OCI-LY3 (cell line): ENCODE data around the gene HCRT.
A peak's percentile ranks its signal among the peaks of the same experiment; 100 is the strongest.

Experiments used
- H2AFZ ChIP-seq: fragments of 200-600, 300-600 bp; shearing (Covaris generic); 2 replicates; pipeline ENCODE4 v1.6.0; 2014; ENCODE audit warnings: antibody characterized with exemption, low read depth, low read length
- H3K27ac ChIP-seq: fragments of 200-600, 300-600 bp; sonication (generic); 2 replicates; pipeline ENCODE4 v1.5.1; 2014; ENCODE audit warnings: mild to moderate bottlenecking, low read length, moderate library complexity, mixed read lengths
- H3K27me3 ChIP-seq: fragments of 200-600, 300-600 bp; sonication (generic); 2 replicates; pipeline ENCODE4 v1.6.1; 2014; ENCODE audit warnings: low read depth, low read length, mixed read lengths
- H3K36me3 ChIP-seq: fragments of 200-600, 300-600 bp; sonication (generic); replicated peaks from 2 replicates; pipeline ENCODE3; 2014; ENCODE audit warnings: low read depth, low read length, mixed read lengths
- H3K4me1 ChIP-seq: fragments of 300-600, 200-600 bp; sonication (generic); 2 replicates; pipeline ENCODE4 v1.6.1; 2014; ENCODE audit warnings: low read length, mixed read lengths
- H3K4me2 ChIP-seq: fragments of 200-600, 300-600 bp; sonication (generic); 2 replicates; pipeline ENCODE4 v1.6.1; 2014; ENCODE audit warnings: low read length, mixed read lengths
- H3K4me3 ChIP-seq: fragments of 300-600, 200-600 bp; sonication (generic); 2 replicates; pipeline ENCODE4 v1.5.1; 2014; ENCODE audit warnings: antibody characterized with exemption, mild to moderate bottlenecking, low read length, moderate library complexity
- H3K79me2 ChIP-seq: fragments of 300-600, 200-600 bp; shearing (Covaris generic); 2 replicates; pipeline ENCODE4 v1.6.1; 2014; ENCODE audit warnings: mild to moderate bottlenecking, low read length, mixed read lengths
- H3K9ac ChIP-seq: fragments of 300-600, 200-600 bp; shearing (Covaris generic); 2 replicates; pipeline ENCODE4 v1.6.0; 2014; ENCODE audit warnings: mild to moderate bottlenecking, low read length, moderate library complexity
- H3K9me3 ChIP-seq: fragments of 200-600, 300-600 bp; shearing (Covaris generic); 2 replicates; pipeline ENCODE4 v1.6.1; 2014; ENCODE audit warnings: low read length, mixed read lengths; ENCODE audit not compliant: insufficient read depth
- H4K20me1 ChIP-seq: fragments of 200-600, 300-600 bp; sonication (generic); 2 replicates; pipeline ENCODE4 v1.6.1; 2016; ENCODE audit warnings: low read length, mixed read lengths; ENCODE audit not compliant: insufficient read depth
- CTCF ChIP-seq: fragments of 200-600, 300-600 bp; sonication (generic); IDR thresholded peaks from 2 replicates; pipeline ENCODE4 v1.5.1; 2014; ENCODE audit warnings: antibody characterized with exemption, low read length, low read depth
- EZH2phosphoT487 ChIP-seq: fragments of 200-600 bp; shearing (Covaris generic); IDR thresholded peaks from 2 replicates; pipeline ENCODE4 v1.6.1; 2018; ENCODE audit warnings: antibody characterized with exemption, mixed run types, low read depth

HCRT gene

DNA sequence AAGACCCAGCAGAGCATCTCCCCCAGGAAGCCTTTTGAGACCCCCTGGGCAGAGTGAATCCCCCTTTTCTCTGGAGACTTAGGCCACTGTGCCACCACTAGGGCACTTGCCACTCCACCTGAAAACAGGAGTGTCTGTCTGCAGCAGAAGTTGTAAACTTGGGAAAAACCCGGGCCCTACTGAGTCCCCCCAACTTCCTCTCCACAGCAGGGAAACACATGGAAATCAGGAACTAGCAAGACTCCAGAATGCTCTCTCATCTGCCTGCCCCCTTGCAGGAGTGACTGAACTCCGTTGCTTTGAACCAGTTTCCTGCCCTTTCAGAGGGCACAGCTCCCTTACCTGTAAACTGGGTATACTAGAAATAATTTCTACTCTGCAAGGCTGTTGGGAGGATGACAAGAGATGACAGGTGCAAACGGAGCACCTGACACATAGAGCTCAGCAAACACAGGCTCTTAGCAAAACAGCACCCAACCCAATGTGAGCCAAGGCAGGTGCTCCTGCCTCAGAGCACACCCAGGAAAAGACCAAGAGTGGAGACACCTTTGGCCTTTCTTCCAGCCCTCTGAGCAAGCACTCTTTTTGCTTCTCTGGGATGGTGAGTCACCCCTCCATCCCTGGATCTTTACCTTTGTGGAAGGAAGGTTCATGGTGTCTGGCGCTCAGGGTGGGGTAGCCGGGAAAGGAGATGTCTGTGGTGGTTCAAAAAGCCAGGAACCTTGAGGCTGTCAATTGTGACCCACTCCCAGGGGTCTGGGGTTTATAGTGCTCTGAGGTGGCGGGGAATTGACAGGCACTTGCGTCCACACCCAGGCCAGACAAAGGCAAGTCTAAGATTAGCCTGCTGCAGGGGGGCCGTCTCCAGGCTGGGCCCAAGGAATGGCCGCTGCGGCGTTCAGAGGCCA is at the start of gene HCRT:
Gene HCRT, minus strand, starts transcription at position 740 of the 908 bp plus-strand sequence. Its CDS starts 87 bp downstream, at position 653.
- TF ChIP-seq EZH2phosphoT487 (no peak), CTCF (no peak)
- no peaks in the 10 kb centered on the region for H3K36me3 ChIP-seq
- peak within 1 kb of the TSS; percentile 79 for H3K4me2 ChIP-seq
- peak within 1 kb of the TSS; percentile 84 for H3K4me3 ChIP-seq
- H2AFZ ChIP-seq, result peak within 1 kb of the TSS; percentile 37; the same call in 1 of the 2 replicates
- H4K20me1 ChIP-seq, result no peaks in the 10 kb centered on the region
- H3K27me3 ChIP-seq, result no peaks in the 10 kb centered on the region
- H3K79me2 ChIP-seq, result no peaks in the 10 kb centered on the region
- no peaks in the 10 kb centered on the region for H3K9me3 ChIP-seq
- H3K9ac ChIP-seq, result peak within 1 kb of the TSS; percentile 53; the same call in 1 of the 2 replicates
- H3K27ac ChIP-seq, result no peak within 1 kb of the TSS
- peaks cover 36% of the 10 kb centered on the region for H3K4me1 ChIP-seq

GRCh38 chr17:42233994-42234393 is 48.7 kb upstream of the HCRT start:
- H3K4me3 ChIP-seq, result no peak overlapping the region
- H3K4me1 ChIP-seq, result no peaks in the 10 kb centered on the region
- H2AFZ ChIP-seq, result no peak overlapping the region
- TF ChIP-seq EZH2phosphoT487 (no peak), CTCF (no peak)
- H3K79me2 ChIP-seq, result peaks cover 78% of the 10 kb centered on the region
- no peaks in the 10 kb centered on the region for H3K9me3 ChIP-seq
- H4K20me1 ChIP-seq, result peaks cover 57% of the 10 kb centered on the region
- H3K9ac ChIP-seq, result no peak overlapping the region
- no peak overlapping the region for H3K4me2 ChIP-seq
- H3K36me3 ChIP-seq, result peaks cover 15% of the 10 kb centered on the region
- no peak overlapping the region for H3K27ac ChIP-seq
- H3K27me3 ChIP-seq, result no peaks in the 10 kb centered on the region

GRCh38 chr17:42233156-42233555 is 47.9 kb upstream of the HCRT start:
- TF ChIP-seq EZH2phosphoT487 (no peak), CTCF (no peak)
- peaks cover 54% of the 10 kb centered on the region for H4K20me1 ChIP-seq
- H3K4me2 ChIP-seq, result no peak overlapping the region
- H3K9me3 ChIP-seq, result no peaks in the 10 kb centered on the region
- no peak overlapping the region for H2AFZ ChIP-seq
- no peak overlapping the region for H3K9ac ChIP-seq
- H3K4me1 ChIP-seq, result no peaks in the 10 kb centered on the region
- H3K27me3 ChIP-seq, result no peaks in the 10 kb centered on the region
- no peak overlapping the region for H3K27ac ChIP-seq
- peaks cover 15% of the 10 kb centered on the region for H3K36me3 ChIP-seq
- H3K79me2 ChIP-seq, result peaks cover 72% of the 10 kb centered on the region
- no peak overlapping the region for H3K4me3 ChIP-seq

DNA sequence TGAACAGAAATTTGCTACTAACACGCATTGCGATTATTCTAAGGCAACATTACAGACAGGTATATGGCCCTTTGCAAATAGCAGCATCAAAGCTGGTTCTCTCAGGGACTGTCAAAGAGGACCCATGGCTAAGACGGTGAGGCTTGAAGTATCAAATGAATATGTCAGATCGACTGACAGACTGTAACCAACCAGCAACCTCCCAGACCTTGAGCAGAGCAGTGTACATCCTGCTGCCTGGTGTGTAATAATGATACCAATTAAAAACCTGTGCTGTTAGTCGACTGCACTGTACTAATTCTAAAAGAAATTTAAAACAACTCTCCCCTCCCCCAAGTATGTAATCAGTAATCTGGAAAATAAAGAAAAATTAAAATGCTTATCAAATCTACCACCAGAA is 45.0 kb upstream of the HCRT start:
- no peak overlapping the region for H3K9ac ChIP-seq
- no peak overlapping the region for H3K4me3 ChIP-seq
- peaks cover 42% of the 10 kb centered on the region for H3K79me2 ChIP-seq
- no peak overlapping the region for H3K27ac ChIP-seq
- no peaks in the 10 kb centered on the region for H3K4me1 ChIP-seq
- no peaks in the 10 kb centered on the region for H3K9me3 ChIP-seq
- no peak overlapping the region for H2AFZ ChIP-seq
- TF ChIP-seq EZH2phosphoT487, result no peak
- no peak for TF ChIP-seq CTCF
- peaks cover 27% of the 10 kb centered on the region for H4K20me1 ChIP-seq
- no peak overlapping the region for H3K4me2 ChIP-seq
- no peaks in the 10 kb centered on the region for H3K27me3 ChIP-seq
- peaks cover 20% of the 10 kb centered on the region for H3K36me3 ChIP-seq
